Spleen (tissue), 7 donors: ENCODE results near the gene FA2H.

Source experiments
- CTCF ChIP-seq, 11 experiments: fragments of 200-600 bp in 7 of 11; fragments of 450-650 bp in 4 of 11; sonication (generic) in 4 of 11; IDR thresholded peaks in 8 of 11; conservative IDR thresholded peaks in 3 of 11; 1 replicate in 7 of 11; 2 replicates in 4 of 11; pipeline versions ENCODE4 v1.4.0 to v1.8.0; 2016 to 2021; ENCODE audit warnings: antibody characterized with exemption in 11 of 11, inconsistent platforms in 4 of 11, mild to moderate bottlenecking in 1 of 11
- POLR2A ChIP-seq, 3 donors: fragments of 450-650 bp; IDR thresholded peaks; one replicate each; pipeline ENCODE4 v1.5.1; 2017; ENCODE audit warnings: antibody characterized with exemption in 3 of 3, mild to moderate bottlenecking in 1 of 3
- donor health status: DM: no; HTN: no; CAD: no; lungs with moderate emphysema.
- donor health status: DM: no; HTN: no; CAD: no.
- donor health status: DM: no; HTN: no; CAD: no.

DNA sequence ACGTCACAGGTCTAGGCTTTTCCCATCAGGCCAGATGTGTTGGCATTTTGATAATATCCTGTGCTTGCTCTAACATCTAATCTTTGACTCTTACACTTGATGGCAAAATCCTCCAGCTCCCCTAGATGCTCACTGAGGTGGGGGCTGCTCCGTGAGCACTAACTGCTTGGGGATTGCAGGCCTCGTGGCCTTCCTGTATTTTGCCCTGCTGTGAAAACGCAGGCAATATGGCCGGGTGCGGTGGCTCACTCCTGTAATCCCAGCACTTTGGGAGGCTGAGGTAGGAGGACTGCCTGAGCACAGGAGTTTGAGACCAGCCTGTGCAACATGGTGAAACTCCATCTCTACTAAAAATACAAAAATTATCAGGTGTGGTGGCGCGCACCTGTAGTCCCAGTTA lies 64.2 kb downstream of the FA2H start:
- TF ChIP-seq CTCF (IDR thresholded peaks at IDR 0.05 in 8 of 11, conservative IDR thresholded peaks at IDR 0.05 in 3 of 11) (no peak), POLR2A (IDR thresholded peaks at IDR 0.05) (no peak)
